SJSA1 (cell line): ENCODE data around the gene METTL24. TPM values are rescaled to one million over a fixed set of nuclear protein-coding genes. Genes with fewer than 3 reads are reported as not detected.
A peak's percentile ranks its signal among the peaks of the same experiment; 100 is the strongest.
"Not testable (repeated sequence)": the region's sequence is repeated elsewhere in the genome, so short reads cannot be mapped to it uniquely, and the experiment has no call there.

Experiments
- DNase-seq, 2 experiments: peaks; one replicate each; pipeline ENCODE4 v3.0.0-alpha.2; 2015 to 2020; ENCODE audit warnings: low spot score in 2 of 2, low read depth in 1 of 2
- H3K27ac ChIP-seq: fragments of 250-450 bp; sonication (Bioruptor Pico); 2 replicates; pipeline ENCODE4 v1.5.1; 2020; ENCODE audit warnings: mild to moderate bottlenecking, moderate library complexity
- H3K27me3 ChIP-seq: fragments of 250-450 bp; sonication (Bioruptor Pico); replicated peaks from 2 replicates; pipeline ENCODE4 v1.5.1; 2020; ENCODE audit warnings: mild to moderate bottlenecking, moderate library complexity
- H3K36me3 ChIP-seq: fragments of 250-450 bp; sonication (Bioruptor Pico); 2 replicates; pipeline ENCODE4 v1.5.1; 2020; ENCODE audit warnings: mild to moderate bottlenecking
- H3K4me1 ChIP-seq: fragments of 250-450 bp; sonication (Bioruptor Pico); replicated peaks from 2 replicates; pipeline ENCODE4 v1.6.1; 2021; ENCODE audit warnings: mild to moderate bottlenecking
- H3K4me3 ChIP-seq: fragments of 250-450 bp; sonication (Bioruptor Pico); 2 replicates; pipeline ENCODE4 v1.5.1; 2020; ENCODE audit warnings: mild to moderate bottlenecking
- H3K9me3 ChIP-seq: fragments of 250-450 bp; sonication (Bioruptor Pico); replicated peaks from 2 replicates; pipeline ENCODE4 v1.5.1; 2020; ENCODE audit warnings: mild to moderate bottlenecking
- total RNA-seq: library from RNA; depleted of rRNA; stranded (reverse); fragments of >200 nt; shearing (Covaris generic); gene quantifications from 2 replicates; pipeline ENCODE4 v1.2.3, GENCODE V29; 2014

METTL24 gene
- total RNA-seq, 1 experiment from 2014 or later, result 0.58 TPM

DNA sequence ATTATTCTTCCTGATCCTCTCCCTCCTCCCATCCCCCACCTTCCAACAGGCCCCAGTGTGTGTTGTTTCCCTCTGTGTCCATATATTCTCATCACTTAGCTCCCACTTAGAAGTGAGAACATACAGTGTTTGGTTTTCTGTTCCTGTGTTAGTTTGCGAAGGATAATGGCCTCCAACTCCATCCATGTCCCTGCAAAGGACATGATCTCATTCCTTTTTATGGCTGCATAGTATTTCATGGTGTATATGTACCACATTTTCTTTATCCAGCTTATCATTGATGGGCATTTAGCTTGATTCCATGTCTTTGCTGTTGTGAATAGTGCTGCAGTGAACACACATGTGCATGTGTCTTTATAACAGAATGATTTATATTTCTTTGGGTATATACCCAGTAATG lies 122.1 kb downstream of the METTL24 start:
- not testable (repeated sequence) for DNase-seq, H3K36me3 ChIP-seq, H3K27me3 ChIP-seq, H3K27ac ChIP-seq, H3K9me3 ChIP-seq, H3K4me3 ChIP-seq
- peaks cover 16% of the 10 kb centered on the region for H3K4me1 ChIP-seq

DNA sequence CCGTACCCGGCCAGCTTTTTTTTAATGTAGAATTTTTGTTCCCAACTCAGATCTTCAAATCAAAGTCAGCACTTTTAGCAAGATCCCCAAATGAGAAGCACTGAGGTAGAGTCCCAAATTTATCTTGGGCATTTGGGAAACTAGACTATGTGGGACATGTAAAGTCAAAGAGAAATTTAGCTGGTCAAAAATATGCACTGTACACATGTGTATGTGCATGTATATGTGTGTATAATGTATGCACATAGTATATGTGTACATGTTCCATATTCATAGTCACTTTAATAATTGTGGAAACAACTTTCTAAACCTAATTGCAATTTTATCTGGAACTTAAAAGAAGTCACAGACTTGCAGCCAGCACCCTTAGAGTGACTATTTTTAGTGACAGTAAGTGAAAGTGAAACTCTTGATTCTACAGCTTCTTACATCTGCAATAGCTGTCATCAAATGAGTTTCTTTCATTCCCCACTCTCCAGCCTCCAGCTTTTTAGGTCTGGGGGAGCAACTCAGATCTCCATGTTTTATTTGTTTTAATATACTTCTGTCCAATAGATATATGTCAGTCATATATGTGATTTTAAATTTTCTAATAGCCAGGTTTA lies 124.3 kb downstream of the METTL24 start:
- peaks cover 10% of the 10 kb centered on the region for H3K36me3 ChIP-seq
- DNase-seq, result peak in 1 of 2 experiments; percentile 23
- H3K27me3 ChIP-seq, result no peaks in the 10 kb centered on the region
- peaks cover 16% of the 10 kb centered on the region for H3K4me1 ChIP-seq
- peak overlapping the region; percentile 10; the same call in 1 of the 2 replicates for H3K27ac ChIP-seq
- no peaks in the 10 kb centered on the region for H3K9me3 ChIP-seq
- H3K4me3 ChIP-seq, result no peak overlapping the region

DNA sequence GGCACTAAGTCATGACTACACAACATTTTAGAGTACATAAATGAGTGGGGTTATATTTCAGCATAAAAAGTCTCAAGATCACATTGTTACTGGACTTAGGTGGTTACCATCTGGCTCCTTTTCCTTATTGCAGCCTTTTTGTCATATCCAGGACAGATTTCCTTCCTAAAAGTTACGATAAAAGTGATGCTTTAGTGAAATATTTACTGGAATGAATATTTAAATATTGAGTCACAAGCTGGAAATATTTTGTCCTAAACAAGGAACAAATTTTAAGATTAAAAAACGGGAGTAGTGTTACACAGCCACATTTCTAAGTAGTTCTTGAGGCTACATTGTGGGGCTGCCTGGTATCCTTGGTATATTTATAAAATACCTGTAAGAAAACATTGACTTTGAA lies 125.7 kb downstream of the METTL24 start:
- Histone ChIP-seq H3K4me3 (no peak overlapping the region), H3K9me3 (no peaks in the 10 kb centered on the region), H3K4me1 (peaks cover 16% of the 10 kb centered on the region), H3K27ac (peak overlapping the region; percentile 71), H3K36me3 (peaks cover 17% of the 10 kb centered on the region), H3K27me3 (no peaks in the 10 kb centered on the region)
- peak in 1 of 2 experiments; percentile 37 for DNase-seq

DNA sequence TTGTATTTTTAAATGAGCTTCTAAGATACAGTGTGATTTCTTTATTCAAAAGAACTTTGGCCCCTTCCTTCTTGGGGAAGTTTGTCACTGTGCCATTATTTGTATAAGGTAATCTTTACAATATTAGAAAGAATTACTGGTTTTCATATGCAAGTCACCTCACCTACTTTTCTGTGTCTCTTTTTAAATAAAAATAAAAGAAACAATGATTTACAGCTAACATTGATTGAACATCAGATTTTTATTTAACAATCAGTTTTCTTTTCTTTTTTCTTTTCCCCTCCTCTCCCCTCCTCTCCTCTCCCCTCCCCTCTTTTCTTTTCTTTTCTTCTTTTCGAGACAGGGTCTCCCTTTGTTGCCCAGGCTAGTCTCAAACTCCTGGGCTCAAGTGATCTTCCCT lies 131.9 kb downstream of the METTL24 start:
- Histone ChIP-seq H3K27me3 (no peaks in the 10 kb centered on the region), H3K9me3 (no peaks in the 10 kb centered on the region), H3K36me3 (peaks cover 37% of the 10 kb centered on the region), H3K4me3 (no peak overlapping the region), H3K4me1 (peaks cover 8% of the 10 kb centered on the region; the same call in 1 of the 2 replicates), H3K27ac (no peak overlapping the region)
- DNase-seq, result no peak

DNA sequence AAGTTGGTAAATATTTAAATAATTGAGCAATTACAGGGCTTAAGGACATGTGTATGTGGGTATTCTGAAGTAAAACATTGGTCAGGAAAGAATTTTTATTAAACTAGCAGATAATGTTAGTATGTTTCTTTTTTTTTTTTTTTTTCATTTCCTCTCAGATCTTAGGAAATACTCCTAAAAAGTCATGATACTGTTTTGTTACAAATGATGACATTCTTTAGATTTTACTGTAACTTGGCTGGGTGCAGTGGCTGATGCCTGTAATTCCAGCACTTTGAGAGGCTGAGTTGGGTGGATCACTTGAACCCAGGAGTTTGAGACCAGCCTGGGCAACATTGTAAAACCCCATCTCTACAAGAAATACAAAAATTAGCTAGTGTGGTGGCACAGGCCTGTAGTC lies 136.4 kb downstream of the METTL24 start:
- no peak overlapping the region for H3K27ac ChIP-seq
- peaks cover 41% of the 10 kb centered on the region for H3K36me3 ChIP-seq
- H3K9me3 ChIP-seq, result no peaks in the 10 kb centered on the region
- H3K4me3 ChIP-seq, result no peak overlapping the region
- DNase-seq, result no peak
- peaks cover 8% of the 10 kb centered on the region; the same call in 1 of the 2 replicates for H3K4me1 ChIP-seq
- no peaks in the 10 kb centered on the region for H3K27me3 ChIP-seq

DNA sequence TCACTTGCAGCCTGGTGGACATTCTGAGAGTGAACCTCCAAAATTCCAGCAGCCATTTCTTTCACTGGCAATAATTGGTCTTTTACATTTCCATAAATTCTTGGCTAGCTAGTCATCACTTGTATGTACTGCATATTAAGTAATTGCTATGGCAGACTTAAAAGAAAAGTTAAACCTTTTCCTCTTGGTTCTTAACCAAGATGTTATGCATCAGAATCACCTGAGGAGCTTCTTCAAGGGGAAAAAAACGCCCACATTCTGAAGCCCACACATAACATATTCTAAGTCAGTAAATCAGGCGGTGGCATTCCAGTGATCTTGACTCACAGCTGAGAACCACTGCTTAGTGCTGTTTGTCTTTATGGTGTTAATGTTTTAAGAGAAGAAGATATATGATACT lies 140.9 kb downstream of the METTL24 start:
- H3K27ac ChIP-seq, result no peak overlapping the region
- H3K27me3 ChIP-seq, result no peaks in the 10 kb centered on the region
- no peaks in the 10 kb centered on the region for H3K9me3 ChIP-seq
- H3K36me3 ChIP-seq, result peaks cover 63% of the 10 kb centered on the region
- H3K4me1 ChIP-seq, result peaks cover 3% of the 10 kb centered on the region; the same call in 1 of the 2 replicates
- no peak for DNase-seq
- H3K4me3 ChIP-seq, result no peak overlapping the region

DNA sequence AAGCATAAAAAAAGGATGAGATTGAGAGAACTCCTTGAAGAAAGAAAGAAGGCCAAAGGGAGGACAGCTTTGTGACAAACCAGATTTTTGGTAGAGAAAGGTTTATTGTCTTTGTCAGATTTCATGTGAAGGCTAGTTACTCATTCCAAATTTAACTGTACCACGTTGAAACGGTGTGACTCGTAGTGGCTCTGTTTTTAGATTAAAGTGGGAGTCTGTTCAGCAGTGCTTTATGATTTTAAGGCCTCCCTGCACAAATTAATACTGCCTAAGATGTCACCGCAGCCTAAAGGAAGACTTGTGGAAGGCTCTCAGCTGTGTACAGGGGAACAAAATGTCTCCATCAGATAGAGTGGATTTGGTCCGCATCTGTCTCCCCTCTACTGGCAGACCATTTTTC lies 142.0 kb downstream of the METTL24 start:
- Histone ChIP-seq H3K36me3 (peaks cover 68% of the 10 kb centered on the region), H3K4me3 (no peak overlapping the region), H3K27ac (no peak overlapping the region), H3K4me1 (no peaks in the 10 kb centered on the region), H3K9me3 (no peaks in the 10 kb centered on the region), H3K27me3 (no peaks in the 10 kb centered on the region)
- no peak for DNase-seq

DNA sequence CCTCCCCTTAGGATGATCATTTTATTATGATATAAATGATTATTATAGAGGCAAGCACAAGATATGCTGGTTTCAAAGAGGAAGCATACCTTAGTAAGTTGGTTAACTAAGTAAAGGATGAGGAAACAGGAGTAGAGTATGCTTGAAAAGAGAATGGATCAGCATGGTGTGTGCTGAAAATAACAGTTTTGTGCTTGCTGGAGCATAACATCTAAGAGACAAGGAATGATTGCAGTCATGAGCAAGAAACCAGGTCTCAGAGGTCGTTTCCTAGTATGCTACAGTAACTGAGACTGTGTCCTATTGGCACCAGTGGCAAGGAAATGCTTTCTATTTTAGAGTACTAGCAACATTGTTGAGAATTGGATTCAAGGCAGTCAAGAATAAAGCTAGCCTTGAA lies 143.8 kb downstream of the METTL24 start:
- H3K4me1 ChIP-seq, result no peaks in the 10 kb centered on the region
- no peak overlapping the region for H3K27ac ChIP-seq
- DNase-seq, result no peak
- no peaks in the 10 kb centered on the region for H3K27me3 ChIP-seq
- no peaks in the 10 kb centered on the region for H3K9me3 ChIP-seq
- H3K36me3 ChIP-seq, result peaks cover 58% of the 10 kb centered on the region
- no peak overlapping the region for H3K4me3 ChIP-seq

DNA sequence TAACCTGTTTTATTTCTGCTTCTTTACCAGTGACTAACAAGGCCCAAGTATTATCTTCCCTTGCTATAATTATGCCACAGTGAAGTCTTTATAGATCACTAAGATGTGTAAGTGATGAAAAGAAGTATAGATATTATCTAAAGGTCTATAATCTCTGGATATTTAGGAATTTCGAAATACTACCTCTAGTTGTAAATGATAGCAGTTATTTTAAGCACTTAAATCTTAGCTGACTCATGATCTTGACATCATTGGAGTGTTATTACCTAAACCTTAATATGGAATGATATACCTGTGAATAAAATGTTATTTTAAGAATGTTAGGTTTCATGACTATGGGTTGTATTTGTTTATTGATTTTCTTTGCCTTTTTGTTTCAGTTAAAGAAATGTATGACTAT lies 146.4 kb downstream of the METTL24 start:
- no peaks in the 10 kb centered on the region for H3K4me1 ChIP-seq
- H3K27ac ChIP-seq, result no peak overlapping the region
- H3K36me3 ChIP-seq, result peaks cover 58% of the 10 kb centered on the region
- H3K9me3 ChIP-seq, result no peaks in the 10 kb centered on the region
- H3K27me3 ChIP-seq, result no peaks in the 10 kb centered on the region
- DNase-seq, result no peak
- H3K4me3 ChIP-seq, result no peak overlapping the region

DNA sequence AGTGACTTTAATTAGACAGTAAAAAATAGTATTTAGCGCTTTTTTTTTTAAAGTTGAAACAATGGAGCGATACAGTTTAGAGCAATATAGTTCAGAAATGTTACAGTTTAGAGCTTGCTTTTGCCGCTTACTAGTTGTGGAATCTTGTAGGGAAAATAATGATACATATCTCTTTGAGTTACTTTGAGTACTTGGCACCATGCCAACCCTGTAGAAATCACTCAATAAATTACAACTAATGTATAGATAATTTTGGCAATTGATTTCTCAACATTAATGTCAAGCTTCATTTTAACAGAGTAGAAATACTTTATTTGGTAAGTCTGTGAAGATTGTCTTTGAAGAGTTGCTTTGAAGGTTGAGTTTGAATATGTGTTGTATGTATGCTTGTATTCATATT lies 150.5 kb downstream of the METTL24 start:
- Histone ChIP-seq H3K4me1 (no peaks in the 10 kb centered on the region), H3K27me3 (no peaks in the 10 kb centered on the region), H3K27ac (no peak overlapping the region), H3K36me3 (peaks cover 27% of the 10 kb centered on the region), H3K4me3 (no peak overlapping the region), H3K9me3 (no peaks in the 10 kb centered on the region)
- no peak for DNase-seq

DNA sequence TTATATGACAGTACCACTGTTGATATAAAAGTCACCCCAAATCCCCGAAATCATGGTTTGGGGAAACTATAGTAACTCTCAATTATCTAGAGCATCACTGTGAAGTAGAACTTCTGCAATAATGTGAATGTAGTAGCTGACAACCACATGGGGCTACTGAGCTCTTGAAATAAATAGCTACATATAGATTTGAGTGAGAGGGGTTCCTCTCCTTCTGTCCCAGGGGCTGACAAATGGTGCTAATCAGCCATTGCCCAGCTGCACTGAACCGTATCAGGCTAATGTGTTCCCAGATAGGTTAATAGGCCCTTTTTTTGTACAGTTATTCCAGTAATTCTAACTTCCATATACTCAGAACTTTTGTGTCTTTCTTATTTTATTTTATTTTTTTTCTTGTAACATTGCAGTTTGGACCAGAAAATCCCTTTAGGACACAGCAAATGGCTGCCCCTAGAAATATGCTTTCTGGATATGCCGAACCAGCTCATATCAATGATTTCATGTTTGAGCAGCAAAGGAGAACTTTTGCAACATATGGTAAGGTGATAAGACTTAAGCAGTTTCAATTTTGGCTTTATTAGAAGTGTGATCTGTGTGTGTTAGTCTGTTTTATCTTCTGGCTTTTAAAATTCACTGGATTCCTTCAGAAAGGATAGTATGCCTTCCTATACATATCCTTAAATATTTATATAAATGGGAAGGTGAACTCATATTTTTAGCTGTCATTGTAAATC lies 156.8 kb downstream of the METTL24 start:
- no peaks in the 10 kb centered on the region for H3K36me3 ChIP-seq
- no peak overlapping the region for H3K27ac ChIP-seq
- no peaks in the 10 kb centered on the region for H3K9me3 ChIP-seq
- H3K27me3 ChIP-seq, result no peaks in the 10 kb centered on the region
- DNase-seq, result no peak
- H3K4me1 ChIP-seq, result no peaks in the 10 kb centered on the region
- H3K4me3 ChIP-seq, result no peak overlapping the region

DNA sequence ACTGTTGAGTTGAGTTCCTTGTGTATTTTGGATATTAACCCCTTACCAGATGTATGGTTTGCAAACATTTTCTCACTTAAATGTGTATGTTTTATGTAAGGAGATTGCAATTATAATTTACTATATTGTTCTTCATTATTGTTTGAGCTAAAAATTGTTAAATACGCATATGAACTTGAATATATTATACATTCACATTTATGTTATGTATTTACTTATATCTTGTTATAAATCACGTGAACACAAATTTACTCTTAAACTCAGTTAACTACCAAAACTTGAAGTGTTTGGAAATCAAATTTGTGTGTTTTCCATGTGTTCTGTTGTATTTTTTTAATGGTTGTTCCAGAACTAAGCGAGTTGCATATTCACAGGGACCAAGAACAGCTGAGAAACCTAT lies 159.6 kb downstream of the METTL24 start:
- Histone ChIP-seq H3K27me3 (no peaks in the 10 kb centered on the region), H3K4me1 (no peaks in the 10 kb centered on the region), H3K36me3 (peaks cover 7% of the 10 kb centered on the region), H3K27ac (no peak overlapping the region), H3K9me3 (no peaks in the 10 kb centered on the region), H3K4me3 (no peak overlapping the region)
- DNase-seq, result no peak

DNA sequence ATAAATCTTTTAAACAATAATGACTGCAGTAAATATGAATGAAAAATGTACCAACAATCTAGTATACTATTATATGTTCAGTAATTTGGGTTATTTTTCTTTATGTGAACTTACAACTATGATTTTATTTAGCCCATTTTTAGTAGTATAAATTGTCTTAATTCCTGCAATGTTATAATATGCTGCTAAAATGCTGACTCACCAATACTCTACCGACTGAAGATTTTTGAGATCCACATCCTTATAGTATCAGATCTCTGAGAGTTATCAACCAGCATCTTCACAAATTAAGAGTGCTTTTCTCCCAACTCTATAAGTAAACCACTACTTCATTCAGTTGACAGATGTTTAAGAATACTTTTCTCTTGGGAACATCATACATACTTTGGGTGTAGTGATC lies 161.3 kb downstream of the METTL24 start:
- Histone ChIP-seq H3K36me3 (peaks cover 8% of the 10 kb centered on the region), H3K27me3 (no peaks in the 10 kb centered on the region), H3K4me1 (no peaks in the 10 kb centered on the region), H3K9me3 (no peaks in the 10 kb centered on the region), H3K27ac (no peak overlapping the region), H3K4me3 (no peak overlapping the region)
- no peak for DNase-seq

DNA sequence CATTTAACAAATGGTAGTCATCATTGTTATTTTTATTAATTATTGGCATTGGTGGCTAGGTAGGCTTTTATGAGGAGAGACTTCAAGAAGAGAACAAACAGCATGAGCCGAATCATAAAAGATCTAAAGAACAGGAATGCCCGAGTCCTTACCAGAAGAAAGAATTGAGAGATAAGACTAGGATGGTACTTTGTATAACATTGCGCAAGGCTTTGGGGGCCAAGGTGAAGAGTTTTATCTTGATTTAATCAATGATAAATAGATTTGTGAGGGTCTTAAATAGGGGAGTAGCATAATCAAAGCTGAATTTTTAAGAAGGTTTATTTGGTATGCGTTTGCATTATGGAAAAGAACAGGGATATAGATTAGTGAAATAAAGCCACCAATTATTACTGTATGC lies 162.5 kb downstream of the METTL24 start:
- peaks cover 8% of the 10 kb centered on the region for H3K36me3 ChIP-seq
- DNase-seq, result no peak
- no peak overlapping the region for H3K27ac ChIP-seq
- no peak overlapping the region for H3K4me3 ChIP-seq
- H3K27me3 ChIP-seq, result no peaks in the 10 kb centered on the region
- no peaks in the 10 kb centered on the region for H3K9me3 ChIP-seq
- H3K4me1 ChIP-seq, result no peaks in the 10 kb centered on the region
